Measurements from ENCODE around the gene POU3F3. TPM values are rescaled to one million over a fixed set of nuclear protein-coding genes. Genes with fewer than 3 reads are reported as not detected.

POU3F3 gene
- total RNA-seq, 2 donors from 2014 or later, result 1.4 to 2.0 TPM

GRCh38 chr2:104859291-104859765 is 5.4 kb downstream of the POU3F3 start:
- H3K27ac ChIP-seq, result no peak overlapping the region
- TF ChIP-seq CTCF (IDR thresholded peaks at IDR 0.05), result no peak

GRCh38 chr2:104859766-104860450 is 6.0 kb downstream of the POU3F3 start:
- no peak for TF ChIP-seq CTCF (IDR thresholded peaks at IDR 0.05)
- ATAC-seq (ENCODE audit: insufficient number of reproducible peaks, low FRiP score, low read depth) (no peak), DNase-seq (ENCODE audit: low spot score) (no peak)
- H3K27me3 ChIP-seq (replicated peaks; ENCODE audit: insufficient read depth), result no peaks in the 10 kb centered on the region
- no peak overlapping the region for H3K4me3 ChIP-seq
- H3K9me3 ChIP-seq, result no peaks in the 10 kb centered on the region
- no peak overlapping the region for H3K27ac ChIP-seq
- H3K4me1 ChIP-seq (ENCODE audit: control insufficient read depth in 1 of 2, low read depth in 2 of 2), result peaks cover 10 to 11% of the 10 kb centered on the region in 2 donors
- H3K36me3 ChIP-seq, result no peaks in the 10 kb centered on the region

More at GRCh38 chr2:104859291-104859765, 5.4 kb downstream of the POU3F3 start:
- no peak overlapping the region for H3K4me3 ChIP-seq
- peaks cover 10 to 14% of the 10 kb centered on the region in 2 donors for H3K4me1 ChIP-seq (ENCODE audit: control insufficient read depth in 1 of 2, low read depth in 2 of 2)
- ATAC-seq (ENCODE audit: insufficient number of reproducible peaks, low FRiP score, low read depth) (no peak), DNase-seq (ENCODE audit: low spot score) (no peak)
- H3K36me3 ChIP-seq, result no peaks in the 10 kb centered on the region
- no peaks in the 10 kb centered on the region for H3K9me3 ChIP-seq
- no peaks in the 10 kb centered on the region for H3K27me3 ChIP-seq (replicated peaks; ENCODE audit: insufficient read depth)

GRCh38 chr2:104860451-104860790 is 6.5 kb downstream of the POU3F3 start:
- ATAC-seq (ENCODE audit: insufficient number of reproducible peaks, low FRiP score, low read depth) (no peak), DNase-seq (ENCODE audit: low spot score) (no peak)
- no peak overlapping the region for H3K27ac ChIP-seq
- H3K4me1 ChIP-seq (ENCODE audit: control insufficient read depth in 1 of 2, low read depth in 2 of 2), result peaks cover 10 to 11% of the 10 kb centered on the region in 2 donors
- H3K9me3 ChIP-seq, result no peaks in the 10 kb centered on the region
- H3K36me3 ChIP-seq, result no peaks in the 10 kb centered on the region
- H3K27me3 ChIP-seq (replicated peaks; ENCODE audit: insufficient read depth), result no peaks in the 10 kb centered on the region
- TF ChIP-seq CTCF (IDR thresholded peaks at IDR 0.05), result no peak
- no peak overlapping the region for H3K4me3 ChIP-seq

GRCh38 chr2:104861351-104862057 is 7.6 kb downstream of the POU3F3 start:
- ATAC-seq (ENCODE audit: insufficient number of reproducible peaks, low FRiP score, low read depth), result no peak
- no peaks in the 10 kb centered on the region for H3K9me3 ChIP-seq
- peak overlapping the region; percentile 58 for H3K4me3 ChIP-seq
- DNase-seq (ENCODE audit: low spot score), result no peak
- no peaks in the 10 kb centered on the region for H3K36me3 ChIP-seq
- H3K4me1 ChIP-seq (ENCODE audit: control insufficient read depth in 1 of 2, low read depth in 2 of 2), result peaks cover 6 to 10% of the 10 kb centered on the region in 2 donors
- H3K27ac ChIP-seq, result no peak overlapping the region
- TF ChIP-seq CTCF (IDR thresholded peaks at IDR 0.05), result no peak
- no peaks in the 10 kb centered on the region for H3K27me3 ChIP-seq (replicated peaks; ENCODE audit: insufficient read depth)

GRCh38 chr2:104862058-104862941 is 8.4 kb downstream of the POU3F3 start:
- no peak for ATAC-seq (ENCODE audit: insufficient number of reproducible peaks, low FRiP score, low read depth)
- Histone ChIP-seq H3K4me3 (peak overlapping the region; percentile 58), H3K27ac (no peak overlapping the region), H3K9me3 (no peaks in the 10 kb centered on the region), H3K4me1 (ENCODE audit: control insufficient read depth in 1 of 2, low read depth in 2 of 2) (peaks cover 3 to 9% of the 10 kb centered on the region in 2 donors), H3K36me3 (no peaks in the 10 kb centered on the region), H3K27me3 (replicated peaks; ENCODE audit: insufficient read depth) (peaks cover 2% of the 10 kb centered on the region)
- no peak for DNase-seq (ENCODE audit: low spot score)
- no peak for TF ChIP-seq CTCF (IDR thresholded peaks at IDR 0.05)
